ENCODE data around the gene RABL2A. TPM values are rescaled to one million over a fixed set of nuclear protein-coding genes. Genes with fewer than 3 reads are reported as not detected.
A peak's percentile ranks its signal among the peaks of the same experiment; 100 is the strongest.
"Not testable (repeated sequence)": the region's sequence is repeated elsewhere in the genome, so short reads cannot be mapped to it uniquely, and the experiment has no call there.

Gene RABL2A
- polyA plus RNA-seq, 1 donor from 2014 or later = 12.5 TPM

DNA sequence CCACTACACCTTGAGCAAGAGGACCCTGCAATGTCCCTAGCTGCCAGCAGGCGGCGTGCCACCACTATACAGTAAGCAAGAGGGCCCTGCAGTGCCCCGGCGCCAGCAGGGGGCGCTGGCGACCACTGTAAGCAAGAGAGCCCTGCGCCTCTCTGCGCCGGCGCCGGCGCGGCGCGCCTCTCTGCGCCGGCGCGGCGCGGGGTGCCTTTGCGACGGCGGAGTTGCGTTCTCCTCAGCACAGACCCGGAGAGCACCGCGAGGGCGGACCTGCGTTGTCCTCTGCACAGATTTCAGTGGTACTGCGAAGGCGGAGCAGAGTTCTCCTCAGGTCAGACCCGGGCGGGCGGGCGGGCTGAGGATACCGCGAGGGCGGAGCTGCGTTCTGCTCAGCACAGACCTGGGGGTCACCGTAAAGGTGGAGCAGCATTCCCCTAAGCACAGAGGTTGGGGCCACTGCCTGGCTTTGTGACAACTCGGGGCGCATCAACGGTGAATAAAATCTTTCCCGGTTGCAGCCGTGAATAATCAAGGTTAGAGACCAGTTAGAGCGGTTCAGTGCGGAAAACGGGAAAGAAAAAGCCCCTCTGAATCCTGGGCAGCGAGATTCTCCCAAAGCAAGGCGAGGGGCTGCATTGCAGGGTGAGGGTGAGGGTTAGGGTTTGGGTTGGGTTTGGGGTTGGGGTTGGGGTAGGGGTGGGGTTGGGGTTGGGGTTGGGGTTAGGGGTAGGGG lies 24.9 kb upstream of the RABL2A start:
- not testable (repeated sequence) for H3K9me3 Mint-ChIP-seq, H3K36me3 Mint-ChIP-seq, H3K4me1 Mint-ChIP-seq, H3K27me3 Mint-ChIP-seq
- peak overlapping the region; percentile 12 to 72 (median 38) for H3K4me3 Mint-ChIP-seq
- peak overlapping the region in 1 of 3 donors; percentile 32 for H3K27ac Mint-ChIP-seq

DNA sequence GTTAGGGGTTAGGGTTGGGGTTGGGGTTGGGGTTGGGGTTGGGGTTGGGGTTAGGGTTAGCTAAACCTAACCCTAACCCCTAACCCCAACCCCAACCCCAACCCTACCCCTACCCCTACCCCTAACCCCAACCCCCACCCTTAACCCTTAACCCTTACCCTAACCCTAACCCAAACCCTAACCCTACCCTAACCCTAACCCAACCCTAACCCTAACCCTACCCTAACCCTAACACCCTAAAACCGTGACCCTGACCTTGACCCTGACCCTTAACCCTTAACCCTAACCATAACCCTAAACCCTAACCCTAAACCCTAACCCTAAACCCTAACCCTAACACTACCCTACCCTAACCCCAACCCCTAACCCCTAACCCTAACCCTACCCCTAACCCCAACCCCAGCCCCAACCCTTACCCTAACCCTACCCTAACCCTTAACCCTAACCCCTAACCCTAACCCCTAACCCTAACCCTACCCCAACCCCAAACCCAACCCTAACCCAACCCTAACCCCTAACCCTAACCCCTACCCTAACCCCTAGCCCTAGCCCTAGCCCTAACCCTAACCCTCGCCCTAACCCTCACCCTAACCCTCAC lies 24.1 kb upstream of the RABL2A start:
- Mint-ChIP-seq H3K27me3 (no peaks in the 10 kb centered on the region), H3K9me3 (no peaks in the 10 kb centered on the region), H3K36me3 (no peaks in the 10 kb centered on the region), H3K27ac (peak overlapping the region; percentile 96 to 99 (median 98)), H3K4me3 (peak overlapping the region; percentile 90 to 98 (median 96)), H3K4me1 (peaks cover 4 to 10% (median 5%) of the 10 kb centered on the region in 3 donors)

DNA sequence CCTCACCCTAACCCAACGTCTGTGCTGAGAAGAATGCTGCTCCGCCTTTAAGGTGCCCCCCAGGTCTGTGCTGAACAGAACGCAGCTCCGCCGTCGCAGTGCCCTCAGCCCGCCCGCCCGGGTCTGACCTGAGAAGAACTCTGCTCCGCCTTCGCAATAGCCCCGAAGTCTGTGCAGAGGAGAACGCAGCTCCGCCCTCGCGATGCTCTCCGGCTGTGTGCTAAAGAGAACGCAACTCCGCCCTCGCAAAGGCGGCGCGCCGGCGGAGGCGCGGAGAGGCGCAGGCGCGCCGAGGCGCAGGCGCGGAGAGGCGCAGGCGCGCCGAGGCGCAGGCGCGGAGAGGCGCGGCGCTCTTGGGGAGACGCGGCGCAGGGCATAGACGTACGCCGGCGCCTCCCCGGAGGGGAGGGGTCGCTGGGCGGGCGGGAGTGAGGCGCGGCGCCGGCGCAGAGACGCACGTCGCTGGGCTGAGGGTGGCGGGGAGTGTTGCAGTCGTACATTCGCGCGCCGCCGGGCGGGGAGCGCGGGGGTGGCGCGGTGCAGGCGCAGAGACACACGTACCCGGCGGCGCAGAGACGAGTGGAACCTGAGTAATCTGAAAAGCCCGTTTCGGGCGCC lies 23.5 kb upstream of the RABL2A start:
- H3K4me1 Mint-ChIP-seq = not testable (repeated sequence)

DNA sequence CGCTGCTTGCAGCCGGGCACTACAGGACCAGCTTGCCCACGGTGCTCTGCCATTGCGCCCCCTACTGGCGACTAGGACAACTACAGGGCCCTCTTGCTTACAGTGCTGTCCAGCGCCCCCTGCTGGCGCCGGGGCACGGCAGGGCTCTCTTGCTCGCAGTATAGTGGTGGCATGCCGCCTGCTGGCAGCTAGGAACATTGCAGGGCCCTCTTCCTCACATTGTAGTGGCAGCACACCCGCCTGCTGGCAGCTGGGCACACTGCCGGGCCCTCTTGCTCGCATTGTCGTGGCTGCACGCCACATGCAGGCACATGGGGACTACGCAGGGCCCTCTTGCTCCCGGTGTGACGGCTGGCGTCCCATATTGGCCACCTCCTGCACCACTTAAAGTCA lies 23.0 kb upstream of the RABL2A start:
- Mint-ChIP-seq H3K4me3 (peak overlapping the region; percentile 90 to 98 (median 96)), H3K27ac (peak overlapping the region; percentile 96 to 99 (median 98))
- H3K9me3 Mint-ChIP-seq, H3K27me3 Mint-ChIP-seq, H3K4me1 Mint-ChIP-seq, H3K36me3 Mint-ChIP-seq: not testable (repeated sequence)

More for the DNA sequence above, 23.5 kb upstream of the RABL2A start:
- H3K27me3 Mint-ChIP-seq, H3K36me3 Mint-ChIP-seq, H3K9me3 Mint-ChIP-seq: not testable (repeated sequence)
- Mint-ChIP-seq H3K27ac (peak overlapping the region; percentile 96 to 99 (median 98)), H3K4me3 (peak overlapping the region; percentile 90 to 98 (median 96))

DNA sequence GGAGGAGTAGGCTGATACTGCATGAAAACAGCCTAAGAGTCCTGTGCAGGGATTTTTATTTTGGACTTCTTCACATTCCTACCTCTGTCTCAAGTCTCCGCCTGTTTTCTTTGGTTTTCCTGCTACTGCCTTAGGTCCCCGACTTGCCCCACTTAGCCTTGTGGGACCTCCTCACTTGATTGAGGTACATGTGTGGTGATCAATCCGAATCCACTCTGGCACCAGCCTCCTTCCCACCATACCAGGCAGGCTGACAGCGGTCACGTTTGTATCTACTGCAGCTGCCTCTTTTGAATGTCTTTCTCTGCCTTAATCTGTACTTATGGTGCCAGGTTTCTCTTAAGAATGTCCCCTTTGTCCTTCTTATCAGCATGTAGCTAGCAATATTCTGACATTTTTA lies 22.4 kb upstream of the RABL2A start:
- H3K9me3 Mint-ChIP-seq, H3K27me3 Mint-ChIP-seq, H3K36me3 Mint-ChIP-seq, H3K4me1 Mint-ChIP-seq: not testable (repeated sequence)
- peak overlapping the region in 3 of 4 donors; percentile 84 to 94 (median 90) for H3K4me3 Mint-ChIP-seq
- peak overlapping the region in 2 of 3 donors; percentile 98 to 99 for H3K27ac Mint-ChIP-seq

DNA sequence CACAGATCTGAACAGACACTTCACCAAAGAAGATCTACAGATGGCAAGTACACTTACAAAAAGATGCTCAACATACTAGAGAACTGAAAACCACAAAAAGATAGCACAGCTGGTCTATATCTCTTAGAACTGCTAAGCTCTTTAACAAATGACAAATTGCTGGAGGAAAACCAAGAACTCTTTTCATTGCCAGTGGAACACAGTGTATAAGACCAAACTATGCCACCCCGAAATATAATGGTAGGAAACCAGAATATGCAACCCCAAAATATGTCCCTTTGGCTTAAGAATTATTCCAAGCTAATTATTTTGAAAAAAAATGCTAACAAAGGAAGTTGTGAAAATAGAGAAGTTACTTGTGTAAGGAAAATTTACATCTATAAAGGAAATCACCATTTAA lies 21.0 kb upstream of the RABL2A start:
- H3K36me3 Mint-ChIP-seq, H3K9me3 Mint-ChIP-seq, H3K4me1 Mint-ChIP-seq, H3K27me3 Mint-ChIP-seq, H3K4me3 Mint-ChIP-seq: not testable (repeated sequence)
- peak overlapping the region in 1 of 3 donors; percentile 51 for H3K27ac Mint-ChIP-seq

DNA sequence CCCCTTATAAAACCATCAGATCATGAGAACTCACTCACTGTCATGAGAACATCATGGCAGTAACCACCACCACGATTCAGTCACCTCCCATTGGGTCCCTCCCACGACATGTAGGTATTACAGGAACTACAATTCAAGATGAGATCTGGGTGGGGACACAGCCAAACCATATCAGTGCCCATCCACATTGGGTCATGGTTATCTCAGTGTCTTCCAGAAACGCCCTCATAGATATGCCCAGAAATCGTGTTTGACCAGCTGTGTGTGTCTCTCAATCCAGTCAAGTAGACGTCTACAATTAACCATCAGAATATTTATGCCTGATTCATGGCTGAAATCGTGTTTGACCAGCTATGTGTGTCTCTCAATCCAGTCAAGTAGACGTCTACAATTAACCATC lies 17.2 kb upstream of the RABL2A start:
- not testable (repeated sequence) for H3K4me1 Mint-ChIP-seq, H3K36me3 Mint-ChIP-seq, H3K27me3 Mint-ChIP-seq, H3K27ac Mint-ChIP-seq, H3K9me3 Mint-ChIP-seq, H3K4me3 Mint-ChIP-seq

DNA sequence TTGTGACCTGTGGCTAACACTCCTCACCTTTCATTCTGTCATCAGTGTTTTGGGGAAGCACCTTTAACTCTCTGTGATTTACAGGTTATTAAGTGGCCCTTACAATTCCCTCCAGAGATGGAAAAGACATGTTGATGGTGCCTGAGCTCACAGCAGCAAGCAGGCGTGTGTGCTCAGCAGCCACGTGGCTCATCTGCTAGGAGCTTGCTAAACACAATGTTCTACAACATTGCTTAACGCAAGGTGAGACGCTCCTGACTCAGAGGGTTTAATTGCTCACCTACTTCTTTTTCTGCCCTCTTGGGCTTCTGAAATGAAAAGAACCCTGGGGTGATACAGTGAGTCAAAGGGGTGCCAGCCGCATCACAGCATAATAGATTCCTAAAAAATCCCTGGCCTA lies 6.1 kb upstream of the RABL2A start:
- H3K27me3 Mint-ChIP-seq, H3K4me1 Mint-ChIP-seq, H3K4me3 Mint-ChIP-seq, H3K9me3 Mint-ChIP-seq, H3K27ac Mint-ChIP-seq, H3K36me3 Mint-ChIP-seq: not testable (repeated sequence)

DNA sequence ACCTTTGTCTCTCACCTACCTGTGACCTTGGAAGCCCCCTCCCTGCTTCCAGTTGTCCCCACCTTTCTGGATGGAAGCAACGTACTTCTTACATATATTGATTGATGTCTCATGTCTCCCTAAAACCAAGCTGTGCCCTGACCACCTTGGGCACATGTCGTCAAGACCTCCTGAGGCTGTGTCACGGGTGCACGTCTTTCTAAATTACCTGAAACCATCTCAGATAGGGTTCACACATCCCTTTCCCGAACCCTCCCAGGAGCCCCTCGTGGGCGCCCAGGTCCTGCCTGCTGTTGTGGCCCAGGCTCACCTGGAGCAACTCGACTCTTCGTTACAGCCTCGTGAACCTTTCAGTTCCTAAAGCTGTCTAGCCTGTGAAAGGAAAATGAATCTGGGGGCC lies 1.2 kb upstream of the RABL2A start:
- H3K9me3 Mint-ChIP-seq, H3K36me3 Mint-ChIP-seq, H3K27me3 Mint-ChIP-seq: not testable (repeated sequence)
- H3K4me1 Mint-ChIP-seq = peaks cover 5 to 11% (median 10%) of the 10 kb centered on the region in 3 donors
- H3K27ac Mint-ChIP-seq = peak overlapping the region in 2 of 3 donors; percentile 63 to 87
- peak overlapping the region; percentile 75 to 88 (median 84) for H3K4me3 Mint-ChIP-seq

DNA sequence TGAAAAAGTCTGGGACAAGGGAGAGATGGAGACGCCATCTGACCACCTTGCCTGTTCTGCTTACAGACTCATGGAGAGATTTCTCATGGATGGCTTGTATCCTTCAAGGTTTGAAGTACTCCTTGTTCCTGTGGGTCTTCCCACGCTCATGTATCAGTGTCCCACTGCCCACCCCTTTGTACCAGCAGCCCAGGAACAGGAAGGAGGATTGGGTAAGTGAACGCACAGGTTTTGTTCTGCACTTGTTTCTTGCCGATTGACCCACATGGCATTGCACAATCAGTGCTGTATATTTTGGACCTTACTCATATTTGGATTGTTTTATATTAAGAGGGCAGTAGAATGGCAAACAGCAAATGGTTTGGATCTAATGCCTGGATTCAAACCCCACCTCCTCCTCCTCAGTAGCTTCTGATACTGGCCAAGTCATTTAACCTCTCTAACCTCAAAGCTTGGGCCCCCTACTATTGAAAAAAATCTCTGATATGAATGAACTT lies 5.8 kb downstream of the RABL2A start:
- H3K9me3 Mint-ChIP-seq, H3K36me3 Mint-ChIP-seq, H3K27ac Mint-ChIP-seq: not testable (repeated sequence)

DNA sequence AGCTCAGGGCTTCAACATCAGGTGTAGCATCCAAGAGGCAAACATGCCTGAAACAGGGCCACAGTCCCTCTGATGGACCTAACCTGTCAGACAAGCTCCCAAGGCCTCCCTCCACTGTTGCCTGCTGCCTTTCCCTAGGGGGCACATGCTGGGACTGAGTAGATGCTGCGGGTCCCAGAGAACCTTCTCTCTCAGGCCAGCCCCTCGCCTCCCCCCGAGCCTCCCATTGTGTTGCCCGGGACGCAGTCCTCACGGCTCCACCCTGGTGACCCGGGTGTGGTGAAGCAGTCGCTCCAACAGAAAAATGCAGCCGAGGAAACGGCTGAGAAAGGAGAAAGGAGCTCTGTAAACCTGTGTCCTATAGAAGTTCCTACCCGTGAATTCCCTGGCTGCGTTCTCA lies 8.3 kb downstream of the RABL2A start:
- not testable (repeated sequence) for H3K9me3 Mint-ChIP-seq, H3K27ac Mint-ChIP-seq, H3K4me1 Mint-ChIP-seq, H3K36me3 Mint-ChIP-seq, H3K4me3 Mint-ChIP-seq, H3K27me3 Mint-ChIP-seq

More for the DNA sequence above, 5.8 kb downstream of the RABL2A start:
- not testable (repeated sequence) for H3K27me3 Mint-ChIP-seq, H3K4me3 Mint-ChIP-seq, H3K4me1 Mint-ChIP-seq

DNA sequence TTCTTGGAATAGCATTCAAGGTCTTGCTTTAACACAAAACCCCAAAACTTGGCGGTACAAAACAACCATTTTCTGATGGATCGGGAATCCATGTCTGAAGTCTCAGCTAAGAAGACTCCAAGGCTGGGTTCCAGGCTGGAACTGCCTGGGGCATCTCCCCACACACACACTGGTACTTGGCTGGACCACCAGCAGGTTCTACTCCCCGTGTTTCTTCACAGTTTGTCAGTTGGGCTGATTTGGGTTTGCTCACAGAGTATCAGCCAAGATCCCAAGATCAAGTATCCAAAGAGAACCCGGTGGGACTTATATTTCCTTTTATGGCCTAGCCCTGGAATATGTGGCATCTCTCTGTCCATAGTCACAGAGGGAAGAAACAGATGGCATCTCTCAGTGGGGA lies 9.2 kb downstream of the RABL2A start:
- H3K9me3 Mint-ChIP-seq, H3K27me3 Mint-ChIP-seq, H3K4me3 Mint-ChIP-seq, H3K36me3 Mint-ChIP-seq, H3K4me1 Mint-ChIP-seq, H3K27ac Mint-ChIP-seq: not testable (repeated sequence)

DNA sequence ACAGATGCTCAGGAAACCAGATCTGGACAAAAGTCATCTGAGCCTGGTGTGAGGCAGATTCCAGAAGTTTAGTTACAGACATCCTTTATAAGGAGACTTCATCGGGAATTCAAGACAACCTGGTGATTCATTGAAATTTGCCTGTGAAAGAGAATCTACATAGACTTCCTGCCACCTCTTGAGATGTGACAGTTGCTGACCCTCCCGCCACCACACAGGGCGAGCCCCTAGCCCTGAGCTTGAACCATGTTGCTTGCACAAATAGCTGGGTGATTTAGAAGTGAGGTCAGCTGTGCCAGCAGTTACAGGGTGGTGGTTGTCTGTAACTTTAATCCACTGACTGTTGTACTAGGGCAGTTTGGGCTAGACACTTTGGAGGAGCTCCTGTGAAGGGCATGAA lies 11.0 kb downstream of the RABL2A start:
- H3K9me3 Mint-ChIP-seq, H3K4me3 Mint-ChIP-seq, H3K27ac Mint-ChIP-seq, H3K4me1 Mint-ChIP-seq, H3K36me3 Mint-ChIP-seq, H3K27me3 Mint-ChIP-seq: not testable (repeated sequence)

DNA sequence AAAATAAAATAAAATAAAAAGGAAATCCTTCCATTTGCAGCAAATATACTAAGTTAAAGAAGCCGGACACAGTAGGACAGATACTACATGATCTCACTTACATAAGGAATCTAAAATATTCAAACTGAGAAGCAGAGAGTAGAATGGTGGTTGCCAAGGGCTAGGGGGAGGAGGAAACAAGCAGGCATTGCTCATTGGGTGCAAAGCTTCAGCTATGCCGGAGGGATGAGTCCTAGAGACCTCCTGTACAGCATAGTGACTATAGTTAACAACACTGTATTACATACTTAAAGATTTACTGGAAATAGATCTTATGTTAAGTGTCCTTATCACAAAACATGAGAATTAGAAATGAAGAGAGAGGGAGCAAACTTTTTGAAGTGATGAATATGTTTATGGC lies 19.2 kb downstream of the RABL2A start:
- not testable (repeated sequence) for H3K27ac Mint-ChIP-seq, H3K36me3 Mint-ChIP-seq, H3K9me3 Mint-ChIP-seq, H3K4me3 Mint-ChIP-seq, H3K4me1 Mint-ChIP-seq, H3K27me3 Mint-ChIP-seq

DNA sequence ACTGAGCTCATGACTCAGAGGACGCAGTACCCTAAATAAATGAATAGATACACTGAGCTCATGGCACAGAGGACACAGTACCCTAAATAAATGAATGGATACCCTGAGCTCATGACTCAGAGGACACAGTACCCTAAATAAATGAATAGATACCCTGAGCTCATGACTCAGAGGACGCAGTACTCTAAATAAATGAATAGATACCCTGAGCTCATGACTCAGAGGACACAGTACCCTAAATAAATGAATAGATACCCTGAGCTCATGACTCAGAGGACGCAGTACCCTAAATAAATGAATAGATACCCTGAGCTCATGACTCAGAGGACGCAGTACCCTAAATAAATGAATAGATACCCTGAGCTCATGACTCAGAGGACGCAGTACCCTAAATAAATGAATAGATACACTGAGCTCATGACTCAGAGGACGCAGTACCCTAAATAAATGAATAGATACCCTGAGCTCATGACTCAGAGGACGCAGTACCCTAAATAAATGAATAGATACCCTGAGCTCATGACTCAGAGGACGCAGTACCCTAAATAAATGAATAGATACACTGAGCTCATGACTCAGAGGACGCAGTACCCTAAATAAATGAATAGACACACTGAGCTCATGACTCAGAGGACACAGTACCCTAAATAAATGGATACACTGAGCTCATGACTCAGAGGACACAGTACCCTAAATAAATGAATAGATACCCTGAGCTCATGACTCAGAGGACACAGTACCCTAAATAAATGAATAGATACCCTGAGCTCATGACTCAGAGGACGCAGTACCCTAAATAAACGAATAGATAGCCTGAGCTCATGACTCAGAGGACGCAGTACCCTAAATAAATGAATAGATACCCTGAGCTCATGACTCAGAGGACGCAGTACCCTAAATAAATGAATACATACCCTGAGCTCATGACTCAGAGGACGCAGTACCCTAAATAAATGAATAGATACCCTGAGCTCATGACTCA lies 24.1 kb downstream of the RABL2A start:
- H3K4me1 Mint-ChIP-seq, H3K4me3 Mint-ChIP-seq, H3K9me3 Mint-ChIP-seq, H3K27ac Mint-ChIP-seq, H3K27me3 Mint-ChIP-seq, H3K36me3 Mint-ChIP-seq: not testable (repeated sequence)
